HUES6 (cell line): ENCODE data around the gene STIM1.

Source experiments
- H3K27ac ChIP-seq: 2 replicates; pipeline ENCODE4 v1.7.0; 2013; ENCODE audit warnings: low read depth, mild to moderate bottlenecking, low read length, inconsistent platforms
- H3K27me3 ChIP-seq: 2 replicates; pipeline ENCODE4 v1.6.1; 2013; ENCODE audit warnings: low read length; ENCODE audit not compliant: control insufficient read depth, insufficient read depth
- H3K36me3 ChIP-seq: 2 replicates; pipeline ENCODE4 v1.6.1; 2013; ENCODE audit warnings: low read length; ENCODE audit not compliant: control insufficient read depth, insufficient read depth
- H3K4me1 ChIP-seq: 2 replicates; pipeline ENCODE4 v1.6.1; 2013; ENCODE audit warnings: low read length; ENCODE audit not compliant: control insufficient read depth, insufficient read depth
- H3K4me3 ChIP-seq: 2 replicates; pipeline ENCODE4 v1.5.1; 2013; ENCODE audit warnings: low read depth, low read length
- H3K9ac ChIP-seq: one replicate; pipeline ENCODE4 v1.6.1; 2013; ENCODE audit warnings: mild to moderate bottlenecking, low read length
- H3K9me3 ChIP-seq: 2 replicates; pipeline ENCODE4 v1.6.1; 2013; ENCODE audit warnings: low read depth, low read length; ENCODE audit not compliant: control insufficient read depth, insufficient read depth

STIM1 gene

DNA sequence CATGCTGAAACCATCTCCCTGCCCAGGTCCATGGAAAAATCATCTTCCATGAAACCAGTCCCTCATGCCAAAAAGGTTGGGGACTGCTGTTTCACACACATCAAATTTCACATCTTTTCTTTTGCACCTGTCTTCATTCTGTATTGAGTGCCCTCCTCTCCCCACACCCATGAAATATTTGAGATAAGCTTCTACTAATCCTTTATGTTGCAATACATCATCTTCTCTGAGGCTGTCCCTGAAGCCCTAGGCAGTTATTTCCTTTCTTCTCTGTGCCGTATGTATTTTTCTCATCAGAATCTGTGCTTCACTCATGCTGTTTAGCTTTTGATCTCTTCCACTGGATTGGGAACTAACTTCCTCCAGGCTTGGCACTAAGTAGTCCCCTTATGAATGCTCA, 199.2 kb downstream of the STIM1 start:
- Histone ChIP-seq H3K36me3 (no peaks in the 10 kb centered on the region), H3K9ac (no peak overlapping the region), H3K27me3 (no peaks in the 10 kb centered on the region), H3K4me1 (peaks cover 4% of the 10 kb centered on the region; the same call in 1 of the 2 replicates), H3K27ac (no peak overlapping the region), H3K9me3 (no peaks in the 10 kb centered on the region), H3K4me3 (no peak overlapping the region)

DNA sequence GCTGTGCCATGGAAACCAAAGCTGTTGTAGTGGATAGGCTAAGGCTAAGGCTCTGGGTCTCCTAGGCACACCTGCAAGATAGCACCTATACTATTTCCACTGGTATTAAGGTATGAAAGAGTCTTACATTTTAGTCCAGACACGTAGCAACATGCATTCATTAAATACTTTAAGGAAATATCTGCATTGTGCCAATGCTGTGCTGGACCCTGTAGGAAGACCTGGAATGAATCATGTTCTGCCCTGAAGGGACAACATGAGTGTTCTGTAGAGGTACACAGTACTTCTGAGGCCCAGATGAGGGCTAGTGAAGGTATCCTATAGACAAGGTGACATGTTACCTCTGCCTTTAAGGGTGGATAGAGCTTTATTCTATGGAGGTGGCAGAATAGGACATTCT, 204.0 kb downstream of the STIM1 start:
- Histone ChIP-seq H3K27ac (no peak overlapping the region), H3K4me1 (peaks cover 4% of the 10 kb centered on the region; the same call in 1 of the 2 replicates), H3K9me3 (no peaks in the 10 kb centered on the region), H3K27me3 (no peaks in the 10 kb centered on the region), H3K36me3 (no peaks in the 10 kb centered on the region; the same call in 1 of the 2 replicates), H3K4me3 (no peak overlapping the region), H3K9ac (no peak overlapping the region)

GRCh38 chr11:4060182-4060923, 204.9 kb downstream of the STIM1 start:
- no peak overlapping the region for H3K9ac ChIP-seq
- H3K27me3 ChIP-seq = no peaks in the 10 kb centered on the region
- H3K4me3 ChIP-seq = no peak overlapping the region
- H3K27ac ChIP-seq = no peak overlapping the region
- peaks cover 4% of the 10 kb centered on the region; the same call in 1 of the 2 replicates for H3K4me1 ChIP-seq
- H3K9me3 ChIP-seq = no peaks in the 10 kb centered on the region
- H3K36me3 ChIP-seq = no peaks in the 10 kb centered on the region; the same call in 1 of the 2 replicates

DNA sequence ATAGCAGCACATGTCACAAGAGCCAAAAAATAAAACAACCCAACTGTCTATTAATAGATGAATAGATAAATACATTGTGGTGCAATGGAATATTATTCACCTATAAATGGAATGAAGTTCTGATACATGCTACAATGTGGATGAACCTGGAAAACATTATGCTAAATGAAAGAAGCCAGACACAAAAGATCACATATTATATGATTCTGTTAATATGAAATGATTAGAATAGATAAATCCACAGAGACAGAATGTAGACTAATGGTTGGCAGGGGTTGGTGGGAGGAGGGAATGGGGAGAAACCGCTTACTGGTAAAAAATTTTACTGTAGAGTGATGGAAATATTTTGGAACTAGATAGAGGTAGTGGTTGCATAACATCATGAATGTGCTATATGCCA, 206.2 kb downstream of the STIM1 start:
- Histone ChIP-seq H3K27ac (no peak overlapping the region), H3K9me3 (no peaks in the 10 kb centered on the region), H3K27me3 (no peaks in the 10 kb centered on the region), H3K4me3 (no peak overlapping the region), H3K4me1 (peaks cover 4% of the 10 kb centered on the region; the same call in 1 of the 2 replicates), H3K9ac (no peak overlapping the region), H3K36me3 (no peaks in the 10 kb centered on the region; the same call in 1 of the 2 replicates)

GRCh38 chr11:4063348-4063747, 207.9 kb downstream of the STIM1 start:
- Histone ChIP-seq H3K9me3 (no peaks in the 10 kb centered on the region), H3K36me3 (no peaks in the 10 kb centered on the region; the same call in 1 of the 2 replicates), H3K27ac (no peak overlapping the region), H3K27me3 (no peaks in the 10 kb centered on the region), H3K4me3 (no peak overlapping the region), H3K4me1 (no peaks in the 10 kb centered on the region), H3K9ac (no peak overlapping the region)

GRCh38 chr11:4064278-4064955, 209.0 kb downstream of the STIM1 start:
- no peaks in the 10 kb centered on the region; the same call in 1 of the 2 replicates for H3K36me3 ChIP-seq
- no peak overlapping the region for H3K27ac ChIP-seq
- H3K9me3 ChIP-seq = no peaks in the 10 kb centered on the region
- H3K27me3 ChIP-seq = no peaks in the 10 kb centered on the region
- H3K4me1 ChIP-seq = no peaks in the 10 kb centered on the region
- H3K9ac ChIP-seq = no peak overlapping the region
- no peak overlapping the region for H3K4me3 ChIP-seq

DNA sequence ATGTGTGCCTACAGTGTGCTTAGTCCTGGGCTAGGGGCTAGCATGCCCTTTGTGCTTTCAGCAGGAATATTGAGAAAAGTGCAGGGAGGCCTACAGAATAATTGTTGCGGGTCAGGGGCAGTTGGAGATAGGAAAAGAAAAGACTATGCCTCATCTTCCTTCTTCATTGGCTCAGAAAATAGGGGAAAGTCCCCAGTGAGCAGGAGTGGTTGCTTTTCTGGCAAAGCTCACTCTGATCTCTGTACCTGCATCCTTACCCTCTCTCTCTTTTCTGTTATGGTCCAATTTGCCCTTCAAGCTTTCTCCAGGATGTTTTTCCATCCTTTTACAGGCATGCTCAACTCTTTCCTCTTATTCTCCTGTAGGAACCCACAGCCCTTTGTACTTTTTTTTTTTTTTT, 209.6 kb downstream of the STIM1 start:
- no peaks in the 10 kb centered on the region; the same call in 1 of the 2 replicates for H3K36me3 ChIP-seq
- no peak overlapping the region for H3K4me3 ChIP-seq
- H3K27me3 ChIP-seq = no peaks in the 10 kb centered on the region
- no peak overlapping the region for H3K9ac ChIP-seq
- no peak overlapping the region for H3K27ac ChIP-seq
- H3K9me3 ChIP-seq = no peaks in the 10 kb centered on the region
- no peaks in the 10 kb centered on the region for H3K4me1 ChIP-seq

DNA sequence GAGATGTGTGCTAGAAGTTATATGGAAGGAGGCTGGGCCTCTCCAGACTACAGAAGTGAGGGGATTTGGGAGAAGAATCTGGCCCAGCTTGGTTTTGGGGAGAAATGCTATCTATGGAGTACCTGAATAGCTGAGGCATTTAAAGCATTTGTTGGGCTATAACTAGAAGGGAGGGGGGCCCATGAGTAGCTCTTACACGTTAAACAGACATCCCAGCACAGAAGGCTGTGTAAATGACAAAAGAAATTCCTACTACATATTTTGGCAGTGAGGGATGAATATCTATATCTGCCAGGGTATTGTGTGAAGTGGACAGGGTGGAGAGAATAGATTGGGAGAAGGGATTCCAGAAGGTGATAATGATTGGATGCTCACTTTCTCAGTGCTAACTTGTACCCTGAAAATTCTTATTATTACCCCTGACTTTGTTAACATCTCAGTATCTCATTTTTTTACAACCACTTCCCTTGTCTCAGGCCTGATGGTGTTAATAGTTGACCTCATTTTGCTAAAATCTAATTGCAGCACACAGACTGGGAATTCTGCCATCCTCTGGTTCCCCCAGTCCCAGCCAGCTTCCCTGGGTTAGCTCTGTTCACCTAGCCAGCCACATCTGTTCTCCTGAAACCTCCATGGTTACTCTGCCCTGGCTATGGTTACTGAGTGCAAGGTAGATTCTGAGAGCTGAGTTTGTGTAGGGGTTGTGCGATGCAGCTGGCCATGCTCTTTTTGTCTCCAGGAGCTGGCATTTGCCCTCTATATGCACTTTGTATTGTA, 210.3 kb downstream of the STIM1 start:
- Histone ChIP-seq H3K4me1 (no peaks in the 10 kb centered on the region), H3K36me3 (no peaks in the 10 kb centered on the region), H3K4me3 (no peak overlapping the region), H3K9me3 (no peaks in the 10 kb centered on the region), H3K9ac (no peak overlapping the region), H3K27me3 (no peaks in the 10 kb centered on the region), H3K27ac (no peak overlapping the region)

- Histone ChIP-seq H3K9ac (no peak overlapping the region), H3K4me1 (no peaks in the 10 kb centered on the region), H3K36me3 (no peaks in the 10 kb centered on the region), H3K4me3 (no peak overlapping the region), H3K27ac (no peak overlapping the region), H3K9me3 (no peaks in the 10 kb centered on the region), H3K27me3 (no peaks in the 10 kb centered on the region)
These were observed 211.4 kb downstream of the STIM1 start for GRCh38 chr11:4066910-4067309.

GRCh38 chr11:4068962-4069361, 213.5 kb downstream of the STIM1 start:
- Histone ChIP-seq H3K9me3 (no peaks in the 10 kb centered on the region), H3K36me3 (no peaks in the 10 kb centered on the region), H3K4me1 (no peaks in the 10 kb centered on the region), H3K27me3 (no peaks in the 10 kb centered on the region), H3K27ac (no peak overlapping the region), H3K4me3 (no peak overlapping the region), H3K9ac (no peak overlapping the region)

DNA sequence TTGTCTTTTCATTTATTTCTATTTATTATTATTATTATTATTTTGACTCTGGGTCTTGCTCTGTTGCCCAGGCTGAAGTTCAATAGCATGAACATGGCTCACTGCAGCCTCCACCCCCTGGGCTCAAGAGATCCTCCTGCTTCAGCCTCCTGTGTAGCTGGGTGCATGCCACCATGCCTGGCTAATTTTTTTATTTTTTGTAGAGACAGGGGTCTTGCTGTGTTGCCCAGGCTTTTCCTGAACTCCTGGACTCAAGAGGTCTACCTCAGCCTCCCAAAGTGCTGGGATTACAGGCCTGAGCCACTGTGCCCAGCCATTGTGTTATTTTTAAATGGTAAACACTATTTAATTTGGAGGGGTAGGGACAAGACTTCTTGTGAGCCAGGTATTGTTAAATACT, 215.9 kb downstream of the STIM1 start:
- Histone ChIP-seq H3K36me3 (no peaks in the 10 kb centered on the region), H3K4me3 (no peak overlapping the region), H3K27ac (no peak overlapping the region), H3K9me3 (no peaks in the 10 kb centered on the region), H3K4me1 (no peaks in the 10 kb centered on the region), H3K9ac (no peak overlapping the region), H3K27me3 (no peaks in the 10 kb centered on the region)
